ENCODE data around the gene NRDC.

DNA sequence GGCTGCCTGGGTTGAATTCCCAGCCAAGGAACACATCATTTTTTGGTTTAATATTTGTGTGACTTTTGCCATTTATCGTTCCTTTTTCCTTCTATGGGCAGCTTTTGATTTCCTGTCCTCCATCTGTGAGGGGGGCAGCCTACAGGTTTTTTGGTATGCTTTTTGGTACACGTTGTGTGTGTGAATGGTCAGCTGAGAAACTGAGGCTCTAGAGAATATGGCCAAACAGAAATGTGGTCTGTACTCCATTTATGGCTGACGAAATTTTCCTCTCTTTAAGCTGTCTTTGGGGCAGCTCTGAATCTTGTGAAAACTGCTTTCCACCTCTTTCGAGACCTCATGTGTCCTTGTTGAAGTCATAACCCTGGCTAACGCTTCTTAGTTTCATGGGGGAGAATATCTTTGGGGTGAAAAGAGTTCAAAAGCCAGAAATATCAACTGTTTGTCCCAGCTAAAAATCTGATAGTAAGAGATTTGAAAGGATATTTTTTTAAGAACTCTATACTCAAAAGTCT, 26.6 kb downstream of the NRDC start:
- TF ChIP-seq, protein P1, sequence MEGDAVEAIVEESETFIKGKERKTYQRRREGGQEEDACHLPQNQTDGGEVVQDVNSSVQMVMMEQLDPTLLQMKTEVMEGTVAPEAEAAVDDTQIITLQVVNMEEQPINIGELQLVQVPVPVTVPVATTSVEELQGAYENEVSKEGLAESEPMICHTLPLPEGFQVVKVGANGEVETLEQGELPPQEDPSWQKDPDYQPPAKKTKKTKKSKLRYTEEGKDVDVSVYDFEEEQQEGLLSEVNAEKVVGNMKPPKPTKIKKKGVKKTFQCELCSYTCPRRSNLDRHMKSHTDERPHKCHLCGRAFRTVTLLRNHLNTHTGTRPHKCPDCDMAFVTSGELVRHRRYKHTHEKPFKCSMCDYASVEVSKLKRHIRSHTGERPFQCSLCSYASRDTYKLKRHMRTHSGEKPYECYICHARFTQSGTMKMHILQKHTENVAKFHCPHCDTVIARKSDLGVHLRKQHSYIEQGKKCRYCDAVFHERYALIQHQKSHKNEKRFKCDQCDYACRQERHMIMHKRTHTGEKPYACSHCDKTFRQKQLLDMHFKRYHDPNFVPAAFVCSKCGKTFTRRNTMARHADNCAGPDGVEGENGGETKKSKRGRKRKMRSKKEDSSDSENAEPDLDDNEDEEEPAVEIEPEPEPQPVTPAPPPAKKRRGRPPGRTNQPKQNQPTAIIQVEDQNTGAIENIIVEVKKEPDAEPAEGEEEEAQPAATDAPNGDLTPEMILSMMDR (IDR thresholded peaks at IDR 0.05), result no peak
- TF ChIP-seq POLR2AphosphoS5 (IDR thresholded peaks at IDR 0.05; ENCODE audit: insufficient read depth in 1 of 2, low read depth in 1 of 2) (no peak), POLR2A (IDR thresholded peaks at IDR 0.05) (no peak)

Data from vagina (tissue), 2 donors.